Measurements from ENCODE around the gene HHAT.

The HHAT gene

DNA sequence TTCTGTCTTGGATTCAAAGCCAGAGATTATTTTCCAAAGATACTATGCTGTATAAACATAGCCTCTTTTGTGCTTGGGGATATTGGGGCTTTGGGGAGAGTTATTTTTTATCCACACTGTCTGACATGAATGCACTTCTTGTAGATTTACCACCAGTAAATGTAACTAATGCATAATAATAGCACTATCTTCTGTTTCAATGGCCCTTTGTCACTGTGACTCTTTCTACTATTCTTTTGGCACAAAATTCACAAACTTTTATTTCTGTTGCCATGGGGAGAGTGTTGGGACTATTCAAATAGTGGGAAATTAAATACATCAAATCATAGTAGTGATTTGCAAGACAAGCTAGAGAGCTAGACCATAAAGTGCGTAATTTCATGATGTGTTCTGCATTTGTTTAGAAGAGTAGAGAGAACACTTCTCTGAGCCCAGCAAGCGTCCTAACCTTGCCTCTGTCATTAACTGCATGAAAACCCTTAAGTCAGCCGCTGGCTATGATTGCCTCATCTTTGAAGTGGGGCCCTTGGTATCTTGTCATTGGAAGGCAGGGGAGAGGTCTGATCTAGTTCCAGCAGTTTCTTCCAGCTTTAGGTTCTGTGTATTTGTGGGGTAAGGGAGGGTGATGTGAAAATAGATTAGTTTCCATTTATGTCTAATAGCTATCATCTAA is 154.4 kb downstream of the HHAT start:
- no peaks in the 10 kb centered on the region for H3K27me3 ChIP-seq (ENCODE audit: insufficient read depth, low read length, poor library complexity, severe bottlenecking)
- H2AFZ ChIP-seq (ENCODE audit: low read length): no peak overlapping the region
- H3K4me2 ChIP-seq (ENCODE audit: low read depth, low read length, poor library complexity, severe bottlenecking): no peak overlapping the region
- no peaks in the 10 kb centered on the region for H3K36me3 ChIP-seq (ENCODE audit: insufficient read depth, low read length)
- TF ChIP-seq, protein P1, sequence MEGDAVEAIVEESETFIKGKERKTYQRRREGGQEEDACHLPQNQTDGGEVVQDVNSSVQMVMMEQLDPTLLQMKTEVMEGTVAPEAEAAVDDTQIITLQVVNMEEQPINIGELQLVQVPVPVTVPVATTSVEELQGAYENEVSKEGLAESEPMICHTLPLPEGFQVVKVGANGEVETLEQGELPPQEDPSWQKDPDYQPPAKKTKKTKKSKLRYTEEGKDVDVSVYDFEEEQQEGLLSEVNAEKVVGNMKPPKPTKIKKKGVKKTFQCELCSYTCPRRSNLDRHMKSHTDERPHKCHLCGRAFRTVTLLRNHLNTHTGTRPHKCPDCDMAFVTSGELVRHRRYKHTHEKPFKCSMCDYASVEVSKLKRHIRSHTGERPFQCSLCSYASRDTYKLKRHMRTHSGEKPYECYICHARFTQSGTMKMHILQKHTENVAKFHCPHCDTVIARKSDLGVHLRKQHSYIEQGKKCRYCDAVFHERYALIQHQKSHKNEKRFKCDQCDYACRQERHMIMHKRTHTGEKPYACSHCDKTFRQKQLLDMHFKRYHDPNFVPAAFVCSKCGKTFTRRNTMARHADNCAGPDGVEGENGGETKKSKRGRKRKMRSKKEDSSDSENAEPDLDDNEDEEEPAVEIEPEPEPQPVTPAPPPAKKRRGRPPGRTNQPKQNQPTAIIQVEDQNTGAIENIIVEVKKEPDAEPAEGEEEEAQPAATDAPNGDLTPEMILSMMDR (conservative IDR thresholded peaks at IDR 0.05; ENCODE audit: low read length): no peak
- no peak for TF ChIP-seq EZH2phosphoT487 (IDR thresholded peaks at IDR 0.05; ENCODE audit: borderline replicate concordance)
- H3K4me3 ChIP-seq (ENCODE audit: low read length, poor library complexity, severe bottlenecking): no peak overlapping the region
- H4K20me1 ChIP-seq (ENCODE audit: insufficient read depth, low read length, poor library complexity, severe bottlenecking): no peaks in the 10 kb centered on the region
- peaks cover 7% of the 10 kb centered on the region for H3K4me1 ChIP-seq (ENCODE audit: insufficient read depth, low read length, poor library complexity, severe bottlenecking)
- no peaks in the 10 kb centered on the region for H3K79me2 ChIP-seq (ENCODE audit: insufficient read depth, low read length)
- H3F3A ChIP-seq (ENCODE audit: low read depth): no peaks in the 10 kb centered on the region
- no peak overlapping the region for H3K9ac ChIP-seq (ENCODE audit: low read depth, low read length, poor library complexity, severe bottlenecking)
- H3K9me2 ChIP-seq (replicated peaks; ENCODE audit: low read depth, low read length): no peaks in the 10 kb centered on the region
- H3K9me3 ChIP-seq (ENCODE audit: insufficient read depth, low read depth, low read length): no peaks in the 10 kb centered on the region

DNA sequence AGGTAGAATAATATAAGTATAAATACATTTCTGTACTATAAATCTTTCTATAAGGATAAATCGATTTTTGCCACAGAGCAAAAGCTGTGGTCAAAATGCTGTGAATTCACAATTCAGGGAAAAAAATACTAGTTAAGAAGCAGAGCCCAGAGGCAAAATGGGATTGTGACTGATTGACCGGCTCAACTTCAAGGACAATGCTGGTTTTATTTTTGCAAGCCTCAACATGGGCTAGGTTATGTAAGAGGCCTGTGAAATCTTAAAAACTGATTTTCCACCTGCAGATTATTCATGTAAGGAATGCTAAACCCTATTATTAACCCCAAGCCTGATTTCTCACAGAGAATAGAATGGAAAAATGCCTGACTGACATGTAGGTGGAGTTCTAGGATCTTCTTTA is 155.1 kb downstream of the HHAT start:
- no peak overlapping the region for H3K4me3 ChIP-seq (ENCODE audit: low read length, poor library complexity, severe bottlenecking)
- no peak overlapping the region for H2AFZ ChIP-seq (ENCODE audit: low read length)
- H3K4me2 ChIP-seq (ENCODE audit: low read depth, low read length, poor library complexity, severe bottlenecking): no peak overlapping the region
- no peaks in the 10 kb centered on the region for H3K27me3 ChIP-seq (ENCODE audit: insufficient read depth, low read length, poor library complexity, severe bottlenecking)
- H3K36me3 ChIP-seq (ENCODE audit: insufficient read depth, low read length): no peaks in the 10 kb centered on the region
- no peaks in the 10 kb centered on the region for H3K79me2 ChIP-seq (ENCODE audit: insufficient read depth, low read length)
- H4K20me1 ChIP-seq (ENCODE audit: insufficient read depth, low read length, poor library complexity, severe bottlenecking): no peaks in the 10 kb centered on the region
- H3K9me3 ChIP-seq (ENCODE audit: insufficient read depth, low read depth, low read length): no peaks in the 10 kb centered on the region
- no peaks in the 10 kb centered on the region for H3F3A ChIP-seq (ENCODE audit: low read depth)
- TF ChIP-seq, protein P1 (conservative IDR thresholded peaks at IDR 0.05; ENCODE audit: low read length): no peak
- no peaks in the 10 kb centered on the region for H3K9me2 ChIP-seq (replicated peaks; ENCODE audit: low read depth, low read length)
- H3K9ac ChIP-seq (ENCODE audit: low read depth, low read length, poor library complexity, severe bottlenecking): no peak overlapping the region
- H3K4me1 ChIP-seq (ENCODE audit: insufficient read depth, low read length, poor library complexity, severe bottlenecking): peaks cover 7% of the 10 kb centered on the region

DNA sequence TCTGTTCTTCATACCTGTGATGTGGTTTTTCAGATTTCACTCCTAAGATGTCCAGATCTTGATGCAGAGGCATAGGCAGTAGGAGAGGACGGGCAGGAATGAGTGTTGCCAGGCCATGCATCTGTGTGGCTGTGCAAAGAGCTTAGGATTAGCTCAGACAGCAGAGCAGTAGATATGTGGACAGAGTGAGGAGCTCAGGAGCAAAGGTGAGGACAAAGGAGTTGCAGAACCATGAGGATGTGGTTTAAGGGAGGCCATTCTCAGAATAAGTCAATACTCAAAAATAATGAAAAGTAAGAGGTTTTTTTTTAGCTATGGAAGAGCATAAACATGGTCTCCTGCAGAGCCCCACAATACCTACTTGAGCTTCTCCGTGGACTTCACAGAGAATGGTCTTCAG is 158.3 kb downstream of the HHAT start:
- Histone ChIP-seq H4K20me1 (ENCODE audit: insufficient read depth, low read length, poor library complexity, severe bottlenecking) (no peaks in the 10 kb centered on the region), H3K9ac (ENCODE audit: low read depth, low read length, poor library complexity, severe bottlenecking) (no peak overlapping the region), H3K4me3 (ENCODE audit: low read length, poor library complexity, severe bottlenecking) (no peak overlapping the region), H3K9me3 (ENCODE audit: insufficient read depth, low read depth, low read length) (no peaks in the 10 kb centered on the region), H3F3A (ENCODE audit: low read depth) (no peaks in the 10 kb centered on the region), H3K27me3 (ENCODE audit: insufficient read depth, low read length, poor library complexity, severe bottlenecking) (no peaks in the 10 kb centered on the region), H3K4me1 (ENCODE audit: insufficient read depth, low read length, poor library complexity, severe bottlenecking) (peaks cover 7% of the 10 kb centered on the region), H3K4me2 (ENCODE audit: low read depth, low read length, poor library complexity, severe bottlenecking) (no peak overlapping the region), H3K79me2 (ENCODE audit: insufficient read depth, low read length) (no peaks in the 10 kb centered on the region), H3K36me3 (ENCODE audit: insufficient read depth, low read length) (no peaks in the 10 kb centered on the region), H2AFZ (ENCODE audit: low read length) (no peak overlapping the region), H3K9me2 (replicated peaks; ENCODE audit: low read depth, low read length) (no peaks in the 10 kb centered on the region)
- TF ChIP-seq EZH2phosphoT487 (IDR thresholded peaks at IDR 0.05; ENCODE audit: borderline replicate concordance): no peak
- TF ChIP-seq, protein P1 (conservative IDR thresholded peaks at IDR 0.05; ENCODE audit: low read length): no peak

Data from Loucy (cell line).